Spinal cord (tissue), 10 donors: ENCODE results near the gene MBOAT7. TPM values are rescaled to one million over a fixed set of nuclear protein-coding genes. Genes with fewer than 3 reads are reported as not detected.
"Not testable (repeated sequence)": the region's sequence is repeated elsewhere in the genome, so short reads cannot be mapped to it uniquely, and the experiment has no call there.

Experiments
- DNase-seq, 6 donors: peaks; one replicate each; pipeline versions ENCODE4 v3.0.0 to v3.0.0-alpha.2; 2013 to 2015; ENCODE audit warnings: low spot score in 6 of 6, low read depth in 4 of 6
- H3K27ac ChIP-seq: one replicate; pipeline ENCODE4 v1.5.1; 2013; ENCODE audit warnings: low read depth, low read length, control low read depth
- H3K27me3 ChIP-seq: one replicate; pipeline ENCODE4 v1.6.1; 2013; ENCODE audit warnings: low read length; ENCODE audit not compliant: control insufficient read depth, insufficient read depth
- H3K36me3 ChIP-seq: one replicate; pipeline ENCODE4 v1.6.1; 2013; ENCODE audit warnings: low read length; ENCODE audit not compliant: control insufficient read depth, insufficient read depth
- H3K4me1 ChIP-seq: one replicate; pipeline ENCODE4 v1.6.1; 2013; ENCODE audit warnings: low read length; ENCODE audit not compliant: control insufficient read depth, insufficient read depth
- H3K4me3 ChIP-seq: one replicate; pipeline ENCODE4 v1.5.1; 2013; ENCODE audit warnings: low read depth, low read length, control low read depth
- H3K9me3 ChIP-seq: one replicate; pipeline ENCODE4 v1.6.1; 2013; ENCODE audit warnings: low read length; ENCODE audit not compliant: control insufficient read depth, insufficient read depth
- WGBS: methylation state at CpG from one replicate; pipeline ENCODE4 v1.1.5; 2013; ENCODE audit warnings: missing lambda C conversion rate; ENCODE audit not compliant: insufficient coverage; 5-methylcytosine and 5-hydroxymethylcytosine counted together
- polyA plus RNA-seq, 2 donors: library from polyadenylated mRNA; unstranded; fragments of 120-200 nt; gene quantifications; one replicate each; pipeline ENCODE4 v1.2.1, GENCODE V29; 2013; ENCODE audit not compliant: insufficient read length in 2 of 2
- total RNA-seq, 2 donors: library from RNA; depleted of rRNA in 1 of 2; stranded (reverse); fragments of 120-200 nt in 1 of 2; fragments of >200 nt in 1 of 2; gene quantifications; one replicate each; pipeline versions ENCODE4 v1.2.3 to v1.2.4, GENCODE V29; 2013 to 2014
- donor health status: healthy.

MBOAT7 gene
- total and polyA plus RNA-seq, 4 donors = 31.6 to 112 (median 70.7) TPM

GRCh38 chr19:54222474-54223276, 33.3 kb upstream of the MBOAT7 start, which contains the start of gene LILRB3:
LILRB3 (minus strand) TSS chr19:54223007; CDS start chr19:54222976, 31 bp downstream.
- H3K27me3 ChIP-seq, H3K9me3 ChIP-seq, H3K4me1 ChIP-seq, H3K27ac ChIP-seq, DNase-seq, H3K4me3 ChIP-seq, H3K36me3 ChIP-seq: not testable (repeated sequence)
- WGBS = 43% methylated on average over 3 of the region's 16 CpGs

GRCh38 chr19:54221947-54222346, 32.6 kb upstream of the MBOAT7 start:
- no CpG with 5 or more reads among the region's 7 CpGs for WGBS
- not testable (repeated sequence) for H3K9me3 ChIP-seq, H3K4me1 ChIP-seq, DNase-seq, H3K27ac ChIP-seq, H3K36me3 ChIP-seq, H3K27me3 ChIP-seq, H3K4me3 ChIP-seq

- H3K4me3 ChIP-seq, H3K27me3 ChIP-seq, H3K36me3 ChIP-seq, H3K9me3 ChIP-seq, H3K4me1 ChIP-seq, DNase-seq, H3K27ac ChIP-seq: not testable (repeated sequence)
- no CpG with 5 or more reads among the region's 5 CpGs for WGBS
Measured at GRCh38 chr19:54219702-54220101, 30.3 kb upstream of the MBOAT7 start.

- Histone ChIP-seq H3K9me3 (no peaks in the 10 kb centered on the region), H3K4me3 (no peak overlapping the region), H3K27ac (no peak overlapping the region), H3K36me3 (peaks cover 8% of the 10 kb centered on the region), H3K4me1 (no peaks in the 10 kb centered on the region), H3K27me3 (no peaks in the 10 kb centered on the region)
- no peak for DNase-seq
- 90% methylated on average over 19 of the region's 27 CpGs for WGBS
Measured at GRCh38 chr19:54218960-54219661, 29.7 kb upstream of the MBOAT7 start.

GRCh38 chr19:54218259-54218658, 28.9 kb upstream of the MBOAT7 start:
- Histone ChIP-seq H3K36me3 (peaks cover 8% of the 10 kb centered on the region), H3K9me3 (no peaks in the 10 kb centered on the region), H3K27me3 (no peaks in the 10 kb centered on the region), H3K4me1 (no peaks in the 10 kb centered on the region), H3K4me3 (no peak overlapping the region), H3K27ac (no peak overlapping the region)
- 72% methylated on average over 8 of the region's 8 CpGs for WGBS
- DNase-seq = no peak

- not testable (repeated sequence) for H3K4me1 ChIP-seq, DNase-seq, H3K4me3 ChIP-seq, H3K36me3 ChIP-seq, H3K27ac ChIP-seq, H3K9me3 ChIP-seq, H3K27me3 ChIP-seq
- WGBS = 36% methylated on average over 9 of the region's 20 CpGs
Measured at GRCh38 chr19:54217517-54218247, 28.3 kb upstream of the MBOAT7 start.

DNA sequence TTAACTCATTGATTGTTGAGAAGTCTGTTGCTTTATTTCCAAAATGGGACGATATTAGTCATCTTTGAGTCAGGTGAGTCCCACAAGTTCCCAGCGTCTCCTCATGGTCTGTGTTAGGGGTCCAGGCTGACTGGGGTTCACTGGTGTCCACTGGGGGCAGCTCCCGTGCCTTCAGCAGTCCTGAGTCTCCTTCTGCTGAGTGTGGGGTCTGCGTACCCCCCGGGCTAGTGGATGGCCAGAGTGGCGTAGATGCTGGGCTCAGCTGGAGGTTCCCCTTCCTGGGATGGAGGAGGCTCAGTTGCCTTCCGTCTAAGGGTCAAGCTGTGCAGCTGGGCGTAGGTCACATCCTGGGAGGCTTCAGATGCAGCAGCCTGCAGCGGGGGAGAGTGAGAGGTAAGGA, 27.5 kb upstream of the MBOAT7 start:
- 71% methylated on average over 8 of the region's 9 CpGs for WGBS
- no peaks in the 10 kb centered on the region for H3K27me3 ChIP-seq
- no peak overlapping the region for H3K27ac ChIP-seq
- DNase-seq = no peak
- no peaks in the 10 kb centered on the region for H3K4me1 ChIP-seq
- no peak overlapping the region for H3K4me3 ChIP-seq
- peaks cover 8% of the 10 kb centered on the region for H3K36me3 ChIP-seq
- H3K9me3 ChIP-seq = no peaks in the 10 kb centered on the region

- no CpG with 5 or more reads among the region's 19 CpGs for WGBS
- not testable (repeated sequence) for H3K27ac ChIP-seq, H3K4me1 ChIP-seq, H3K9me3 ChIP-seq, H3K4me3 ChIP-seq, H3K36me3 ChIP-seq, H3K27me3 ChIP-seq, DNase-seq
Measured at GRCh38 chr19:54214734-54215133, 25.4 kb upstream of the MBOAT7 start.

- H3K27me3 ChIP-seq, H3K4me3 ChIP-seq, DNase-seq, H3K9me3 ChIP-seq, H3K27ac ChIP-seq: not testable (repeated sequence)
- no CpG with 5 or more reads among the region's 5 CpGs for WGBS
- Histone ChIP-seq H3K36me3 (peaks cover 10% of the 10 kb centered on the region), H3K4me1 (peaks cover 11% of the 10 kb centered on the region)
Measured at GRCh38 chr19:54214217-54214616, 24.8 kb upstream of the MBOAT7 start.
